ENCODE data around the gene TMEM161A. TPM values are rescaled to one million over a fixed set of nuclear protein-coding genes. Genes with fewer than 3 reads are reported as not detected.

TMEM161A gene
- total and polyA plus RNA-seq, 9 of the 15 experiments (the other 6 are each of a cell fraction or from before 2014, with no cell fraction given) = 0.63 to 92.3 (median 38.9) TPM

- no peak for TF ChIP-seq HOMEZ (CRISPR knock-in tag; IDR thresholded peaks at IDR 0.05)
- TF ChIP-seq ZBTB40 (IDR thresholded peaks at IDR 0.05) = no peak
- no peak for TF ChIP-seq ZBTB40 (CRISPR knock-in tag; IDR thresholded peaks at IDR 0.05)
- TF ChIP-seq KLF1 (tag; IDR thresholded peaks at IDR 0.05) = no peak
- TF ChIP-seq CREM (IDR thresholded peaks at IDR 0.05; ENCODE audit: low read depth) = peak; percentile 88
- TF ChIP-seq ZC3H8 (IDR thresholded peaks at IDR 0.05) = no peak
- TF ChIP-seq ZNF707 (CRISPR knock-in tag; conservative IDR thresholded peaks at IDR 0.05) = no peak
- no peak for TF ChIP-seq TSC22D4 (tag; IDR thresholded peaks at IDR 0.05)
- no peak for TF ChIP-seq POLR3A (IDR thresholded peaks at IDR 0.05; ENCODE audit: borderline replicate concordance, extremely low read depth, insufficient read depth, insufficient read length)
- TF ChIP-seq STAG1 (CRISPR knock-in tag; IDR thresholded peaks at IDR 0.05; ENCODE audit: borderline replicate concordance) = 0 out of 2 replicates have a peak, but pooled peaks have one; percentile 10
- TF ChIP-seq, protein P1, sequence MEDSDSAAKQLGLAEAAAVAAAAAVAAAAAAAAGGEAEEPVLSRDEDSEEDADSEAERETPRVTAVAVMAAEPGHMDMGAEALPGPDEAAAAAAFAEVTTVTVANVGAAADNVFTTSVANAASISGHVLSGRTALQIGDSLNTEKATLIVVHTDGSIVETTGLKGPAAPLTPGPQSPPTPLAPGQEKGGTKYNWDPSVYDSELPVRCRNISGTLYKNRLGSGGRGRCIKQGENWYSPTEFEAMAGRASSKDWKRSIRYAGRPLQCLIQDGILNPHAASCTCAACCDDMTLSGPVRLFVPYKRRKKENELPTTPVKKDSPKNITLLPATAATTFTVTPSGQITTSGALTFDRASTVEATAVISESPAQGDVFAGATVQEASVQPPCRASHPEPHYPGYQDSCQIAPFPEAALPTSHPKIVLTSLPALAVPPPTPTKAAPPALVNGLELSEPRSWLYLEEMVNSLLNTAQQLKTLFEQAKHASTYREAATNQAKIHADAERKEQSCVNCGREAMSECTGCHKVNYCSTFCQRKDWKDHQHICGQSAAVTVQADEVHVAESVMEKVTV (CRISPR knock-in tag; IDR thresholded peaks at IDR 0.05) = no peak; the same call in 1 of the 2 replicates
- TF ChIP-seq, protein P2, sequence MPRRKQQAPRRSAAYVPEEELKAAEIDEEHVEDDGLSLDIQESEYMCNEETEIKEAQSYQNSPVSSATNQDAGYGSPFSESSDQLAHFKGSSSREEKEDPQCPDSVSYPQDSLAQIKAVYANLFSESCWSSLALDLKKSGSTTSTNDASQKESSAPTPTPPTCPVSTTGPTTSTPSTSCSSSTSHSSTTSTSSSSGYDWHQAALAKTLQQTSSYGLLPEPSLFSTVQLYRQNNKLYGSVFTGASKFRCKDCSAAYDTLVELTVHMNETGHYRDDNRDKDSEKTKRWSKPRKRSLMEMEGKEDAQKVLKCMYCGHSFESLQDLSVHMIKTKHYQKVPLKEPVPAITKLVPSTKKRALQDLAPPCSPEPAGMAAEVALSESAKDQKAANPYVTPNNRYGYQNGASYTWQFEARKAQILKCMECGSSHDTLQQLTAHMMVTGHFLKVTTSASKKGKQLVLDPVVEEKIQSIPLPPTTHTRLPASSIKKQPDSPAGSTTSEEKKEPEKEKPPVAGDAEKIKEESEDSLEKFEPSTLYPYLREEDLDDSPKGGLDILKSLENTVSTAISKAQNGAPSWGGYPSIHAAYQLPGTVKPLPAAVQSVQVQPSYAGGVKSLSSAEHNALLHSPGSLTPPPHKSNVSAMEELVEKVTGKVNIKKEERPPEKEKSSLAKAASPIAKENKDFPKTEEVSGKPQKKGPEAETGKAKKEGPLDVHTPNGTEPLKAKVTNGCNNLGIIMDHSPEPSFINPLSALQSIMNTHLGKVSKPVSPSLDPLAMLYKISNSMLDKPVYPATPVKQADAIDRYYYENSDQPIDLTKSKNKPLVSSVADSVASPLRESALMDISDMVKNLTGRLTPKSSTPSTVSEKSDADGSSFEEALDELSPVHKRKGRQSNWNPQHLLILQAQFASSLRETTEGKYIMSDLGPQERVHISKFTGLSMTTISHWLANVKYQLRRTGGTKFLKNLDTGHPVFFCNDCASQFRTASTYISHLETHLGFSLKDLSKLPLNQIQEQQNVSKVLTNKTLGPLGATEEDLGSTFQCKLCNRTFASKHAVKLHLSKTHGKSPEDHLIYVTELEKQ (CRISPR knock-in tag; IDR thresholded peaks at IDR 0.05) = no peak
Observed at GRCh38 chr19:19134687-19135158, 3.6 kb downstream of the TMEM161A start (continued).
